B cell (primary cell): ENCODE measurements around the gene FANCD2. TPM values are rescaled to one million over a fixed set of nuclear protein-coding genes. Genes with fewer than 3 reads are reported as not detected.

Experiments used
- ATAC-seq: fragments of 200-7000 bp; cut with Tn5 transposase; one replicate; pipeline ENCODE4 v1.10.0; 2021; ENCODE audit warnings: low read depth, mild to moderate bottlenecking, moderate number of reproducible peaks, moderate library complexity
- CTCF ChIA-PET: fragments of 350-600 bp; sonication (Branson Sonifier 250); formaldehyde crosslinking; loops from one replicate; lab custom pipeline; 2021; ENCODE audit warnings: antibody characterized with exemption, inconsistent platforms; lab: Charles Lee
- POLR2A ChIA-PET: fragments of 350-600 bp; sonication (Branson Sonifier 250); formaldehyde crosslinking; loops from one replicate; lab custom pipeline; 2021; ENCODE audit warnings: antibody characterized with exemption; lab: Charles Lee
- DNase-seq: peaks from one replicate; pipeline ENCODE4 v3.0.0; 2013
- H2AFZ ChIP-seq: 2 replicates; pipeline ENCODE4 v1.6.1; 2012; ENCODE audit warnings: mild to moderate bottlenecking, low read depth, low read length; ENCODE audit not compliant: insufficient read depth, poor library complexity, severe bottlenecking
- H3K27ac ChIP-seq, 2 donors: 1 replicate in 1 of 2; 2 replicates in 1 of 2; pipeline ENCODE4 v1.5.1; 2012 to 2013; ENCODE audit warnings: low read length in 2 of 2, mild to moderate bottlenecking in 2 of 2, moderate library complexity in 1 of 2
- H3K27me3 ChIP-seq, 4 experiments: fragments of 200-600 bp in 1 of 4; sonication (generic) in 1 of 4; replicated peaks in 1 of 4; 1 replicate in 2 of 4; 2 replicates in 2 of 4; pipeline versions ENCODE4 v1.6.1 to v1.7.0; 2013 to 2016; ENCODE audit warnings: low read length in 3 of 4, mild to moderate bottlenecking in 2 of 4, mixed read lengths in 1 of 4, moderate library complexity in 1 of 4; ENCODE audit not compliant: insufficient read depth in 4 of 4, control insufficient read depth in 3 of 4; ENCODE audit errors: control extremely low read depth in 1 of 4
- H3K36me3 ChIP-seq, 2 experiments: replicated peaks in 1 of 2; 1 replicate in 1 of 2; 2 replicates in 1 of 2; pipeline versions ENCODE4 v1.6.1 to v1.7.1; 2013; ENCODE audit warnings: low read length in 1 of 2; ENCODE audit not compliant: insufficient read depth in 2 of 2, control insufficient read depth in 1 of 2; ENCODE audit errors: control extremely low read depth in 1 of 2, extremely low read depth in 1 of 2
- H3K4me1 ChIP-seq, 2 donors: fragments of 200-600 bp in 1 of 2; sonication (generic) in 1 of 2; 1 replicate in 1 of 2; 2 replicates in 1 of 2; pipeline versions ENCODE4 v1.5.1 to v1.6.1; 2013 to 2017; ENCODE audit warnings: low read length in 2 of 2; ENCODE audit not compliant: control insufficient read depth in 2 of 2, insufficient read depth in 2 of 2
- H3K4me2 ChIP-seq: replicated peaks from 2 replicates; pipeline ENCODE3; 2012; ENCODE audit warnings: mild to moderate bottlenecking, low read depth, low read length; ENCODE audit not compliant: poor library complexity, severe bottlenecking
- H3K4me3 ChIP-seq, 5 experiments: fragments of 200-600 bp in 1 of 5; sonication (generic) in 1 of 5; 1 replicate in 3 of 5; 2 replicates in 2 of 5; pipeline versions ENCODE4 v1.5.1 to v1.7.0; 2011 to 2016; ENCODE audit warnings: low read length in 4 of 5, mild to moderate bottlenecking in 4 of 5, low read depth in 2 of 5, control low read depth in 1 of 5, moderate library complexity in 1 of 5; ENCODE audit not compliant: insufficient read depth in 1 of 5; ENCODE audit errors: control extremely low read depth in 1 of 5, extremely low read depth in 1 of 5
- H3K79me2 ChIP-seq: fragments of 200-600 bp; sonication (generic); one replicate; pipeline ENCODE4 v1.6.0; 2016; ENCODE audit warnings: low read length; ENCODE audit not compliant: control insufficient read depth, insufficient read depth
- H3K9ac ChIP-seq: fragments of 200-600 bp; sonication (generic); 2 replicates; pipeline ENCODE4 v1.6.1; 2017; ENCODE audit warnings: mild to moderate bottlenecking, low read length, moderate library complexity
- H3K9me3 ChIP-seq, 3 donors: one replicate each; pipeline versions ENCODE4 v1.6.1 to v1.7.1; 2013; ENCODE audit warnings: low read length in 2 of 3; ENCODE audit not compliant: control insufficient read depth in 2 of 3, insufficient read depth in 1 of 3; ENCODE audit errors: control extremely low read depth in 1 of 3
- H4K20me1 ChIP-seq: 2 replicates; pipeline ENCODE4 v1.6.0; 2012; ENCODE audit warnings: mild to moderate bottlenecking, low read length; ENCODE audit not compliant: insufficient read depth, control insufficient read depth, poor library complexity, severe bottlenecking
- H3K27ac Mint-ChIP-seq: one replicate; pipeline ENCODE4 v1.8.0; 2021; ENCODE audit warnings: mixed read lengths
- H3K27me3 Mint-ChIP-seq: one replicate; pipeline ENCODE4 v1.8.0; 2021; ENCODE audit warnings: mixed read lengths
- H3K4me1 Mint-ChIP-seq: one replicate; pipeline ENCODE4 v1.8.0; 2021; ENCODE audit warnings: mixed read lengths
- H3K4me3 Mint-ChIP-seq: one replicate; pipeline ENCODE4 v1.8.0; 2021; ENCODE audit warnings: mixed read lengths
- H3K9me3 Mint-ChIP-seq: one replicate; pipeline ENCODE4 v1.8.0; 2022; ENCODE audit warnings: mixed read lengths; ENCODE audit not compliant: insufficient read depth
- EZH2 ChIP-seq: IDR thresholded peaks from 2 replicates; pipeline ENCODE4 v1.6.1; 2012; ENCODE audit warnings: borderline replicate concordance, low read depth, mild to moderate bottlenecking, moderate library complexity, low read length; ENCODE audit not compliant: insufficient read depth, poor library complexity, severe bottlenecking
- WGBS: methylation state at CpG from one replicate; pipeline ENCODE4 v1.1.5; 2013; ENCODE audit warnings: missing lambda C conversion rate; ENCODE audit not compliant: insufficient coverage; 5-methylcytosine and 5-hydroxymethylcytosine counted together
- intact Hi-C: fragments of 100-400 bp; cut with micrococcal nuclease; formaldehyde crosslinking; loops from one replicate; pipeline ENCODE4 v1.10.0; 2022
- polyA plus RNA-seq: library from polyadenylated mRNA; depleted of rRNA; stranded (reverse); fragments of >200 nt; gene quantifications from 2 replicates; pipeline ENCODE4 v1.2.3, GENCODE V29; 2012
- total RNA-seq, 2 donors: library from RNA; stranded (reverse); fragments of 120-200 nt in 1 of 2; gene quantifications; 1 replicate in 1 of 2; 2 replicates in 1 of 2; pipeline versions ENCODE4 v1.2.3 to v1.2.4, GENCODE V29; 2013 to 2022
- TF ChIP-seq, protein P1 (sequence below): fragments of 200-600 bp; IDR thresholded peaks from one replicate; pipeline ENCODE4 v1.8.0; 2022; ENCODE audit warnings: antibody characterized with exemption, mild to moderate bottlenecking

The FANCD2 gene
- total and polyA plus RNA-seq, 2 donors (not counting 1 experiment from before 2014, with no cell fraction given) = 31.7 to 65.8 TPM

DNA sequence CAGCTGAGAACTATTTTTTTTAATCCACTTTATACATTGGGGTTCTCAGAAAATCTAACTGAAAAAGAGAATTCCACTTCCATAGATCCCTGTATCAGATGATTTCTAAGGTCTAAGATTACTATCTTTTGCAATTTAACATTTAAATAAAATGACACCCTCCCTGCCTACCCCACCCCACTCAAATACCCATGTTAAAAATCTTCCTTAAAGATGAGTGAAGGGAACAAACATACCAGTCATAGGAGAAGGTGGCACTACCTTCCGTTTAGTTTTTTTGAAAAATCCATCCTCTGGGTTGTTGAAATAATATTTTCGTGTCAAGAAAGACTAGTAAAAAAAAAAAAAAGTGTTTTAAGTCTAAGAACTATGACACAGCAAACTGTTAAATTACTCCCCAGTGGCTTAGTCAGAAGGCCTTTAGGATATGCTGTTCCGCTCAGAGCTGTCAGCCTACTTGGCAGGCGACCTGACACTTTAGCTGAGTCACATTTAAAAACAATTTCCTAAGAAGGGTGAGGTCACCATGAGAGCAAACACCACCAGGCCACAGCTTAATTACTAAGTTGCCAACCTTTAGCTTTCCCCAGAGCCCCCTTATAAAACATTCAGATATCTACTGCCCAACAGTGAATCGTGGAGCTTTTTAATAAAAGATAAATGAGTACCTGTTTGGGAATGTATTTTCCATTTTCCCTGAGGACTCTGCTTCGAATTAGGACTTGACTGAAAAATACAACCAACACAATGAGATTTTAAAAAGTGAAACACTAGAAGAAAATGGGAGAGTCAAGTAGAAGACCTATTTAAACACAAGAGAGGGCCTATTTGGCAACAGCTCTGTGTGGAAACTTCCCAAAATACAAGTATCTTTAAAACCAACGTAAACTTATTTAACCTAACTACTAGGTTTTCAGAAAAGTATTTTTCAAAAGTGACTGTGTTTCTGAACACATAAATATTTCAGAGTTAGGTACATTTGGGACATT, 49.2 kb upstream of the FANCD2 start:
- H3K4me2 ChIP-seq = no peak overlapping the region
- H4K20me1 ChIP-seq = peaks cover 15% of the 10 kb centered on the region
- H3K9me3 ChIP-seq = no peaks in the 10 kb centered on the region
- H2AFZ ChIP-seq = no peak overlapping the region
- CTCF ChIA-PET = interaction anchor here (1.0 kb wide), 1 partner anchor 31 kb away, joined by 3 read pairs; no protein-coding TSS in a partner anchor
- Mint-ChIP-seq H3K4me3 (no peak overlapping the region), H3K27ac (no peak overlapping the region), H3K4me1 (peaks cover 5% of the 10 kb centered on the region), H3K27me3 (no peaks in the 10 kb centered on the region), H3K9me3 (no peaks in the 10 kb centered on the region)
- no peaks in the 10 kb centered on the region for H3K27me3 ChIP-seq
- peaks cover 11 to 52% of the 10 kb centered on the region in 2 experiments for H3K36me3 ChIP-seq
- POLR2A ChIA-PET = interaction anchor here (0.7 kb wide), 1 partner anchor 75 kb away, joined by 4 read pairs; no protein-coding TSS in a partner anchor
- H3K9ac ChIP-seq = no peak overlapping the region
- intact Hi-C loops = no loop called here
- no peak overlapping the region for H3K4me3 ChIP-seq
- H3K27ac ChIP-seq = no peak overlapping the region
- no peaks in the 10 kb centered on the region for H3K4me1 ChIP-seq
- H3K79me2 ChIP-seq = peaks cover 20% of the 10 kb centered on the region
- no peak for ATAC-seq
- no peak for TF ChIP-seq EZH2
- TF ChIP-seq, protein P1, sequence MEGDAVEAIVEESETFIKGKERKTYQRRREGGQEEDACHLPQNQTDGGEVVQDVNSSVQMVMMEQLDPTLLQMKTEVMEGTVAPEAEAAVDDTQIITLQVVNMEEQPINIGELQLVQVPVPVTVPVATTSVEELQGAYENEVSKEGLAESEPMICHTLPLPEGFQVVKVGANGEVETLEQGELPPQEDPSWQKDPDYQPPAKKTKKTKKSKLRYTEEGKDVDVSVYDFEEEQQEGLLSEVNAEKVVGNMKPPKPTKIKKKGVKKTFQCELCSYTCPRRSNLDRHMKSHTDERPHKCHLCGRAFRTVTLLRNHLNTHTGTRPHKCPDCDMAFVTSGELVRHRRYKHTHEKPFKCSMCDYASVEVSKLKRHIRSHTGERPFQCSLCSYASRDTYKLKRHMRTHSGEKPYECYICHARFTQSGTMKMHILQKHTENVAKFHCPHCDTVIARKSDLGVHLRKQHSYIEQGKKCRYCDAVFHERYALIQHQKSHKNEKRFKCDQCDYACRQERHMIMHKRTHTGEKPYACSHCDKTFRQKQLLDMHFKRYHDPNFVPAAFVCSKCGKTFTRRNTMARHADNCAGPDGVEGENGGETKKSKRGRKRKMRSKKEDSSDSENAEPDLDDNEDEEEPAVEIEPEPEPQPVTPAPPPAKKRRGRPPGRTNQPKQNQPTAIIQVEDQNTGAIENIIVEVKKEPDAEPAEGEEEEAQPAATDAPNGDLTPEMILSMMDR = no peak
- 90% methylated on average over 2 of the region's 7 CpGs for WGBS
- DNase-seq = no peak
